Ovary (tissue), 9 donors: ENCODE results near the gene ST8SIA4. TPM values are rescaled to one million over a fixed set of nuclear protein-coding genes. Genes with fewer than 3 reads are reported as not detected.

Experiments used
- DNase-seq, 5 donors: peaks; one replicate each; pipeline ENCODE4 v3.0.0-alpha.2; 2019 to 2020
- H3K27ac ChIP-seq, 2 donors: fragments of 200-600 bp; one replicate each; pipeline versions ENCODE4 v1.5.1 to v1.8.0; 2019 to 2022
- H3K27me3 ChIP-seq: fragments of 200-600 bp; one replicate; pipeline ENCODE4 v1.8.0; 2022
- H3K36me3 ChIP-seq: fragments of 200-600 bp; sonication (generic); one replicate; pipeline ENCODE4 v1.5.1; 2019
- H3K4me1 ChIP-seq: one replicate; pipeline ENCODE4 v1.8.1; 2013; ENCODE audit warnings: mild to moderate bottlenecking, moderate library complexity; ENCODE audit not compliant: insufficient read depth
- H3K4me3 ChIP-seq: fragments of 200-600 bp; sonication (generic); one replicate; pipeline ENCODE4 v1.5.1; 2017
- H3K9me3 ChIP-seq, 2 donors: fragments of 200-600 bp in 1 of 2; sonication (generic) in 1 of 2; one replicate each; pipeline versions ENCODE4 v1.5.1 to v1.8.1; 2013 to 2019; ENCODE audit warnings: mild to moderate bottlenecking in 1 of 2, moderate library complexity in 1 of 2
- CTCF ChIP-seq, 3 donors: fragments of 450-650 bp in 2 of 3; fragments of 200-600 bp in 1 of 3; IDR thresholded peaks; one replicate each; pipeline versions ENCODE4 v1.5.1 to v1.8.0; 2016 to 2022; ENCODE audit warnings: antibody characterized with exemption in 3 of 3, mild to moderate bottlenecking in 1 of 3
- EP300 ChIP-seq: sonication (generic); formaldehyde crosslinking; IDR thresholded peaks from one replicate; pipeline ENCODE4 v1.6.1; 2017; ENCODE audit warnings: antibody characterized with exemption
- POLR2A ChIP-seq: fragments of 450-650 bp; IDR thresholded peaks from one replicate; pipeline ENCODE4 v1.6.1; 2017; ENCODE audit warnings: antibody characterized with exemption, mild to moderate bottlenecking, moderate library complexity
- WGBS, 3 donors: extraction: QIAGEN DNeasy Blood & Tissue Kit in 1 of 3; methylation state at CpG; one replicate each; pipeline versions ENCODE4 v1.1.5 to v1.1.7; 2013 to 2017; 5-methylcytosine and 5-hydroxymethylcytosine counted together
- intact Hi-C, 4 donors: fragments of 100-400 bp; cut with DNase I; formaldehyde crosslinking; loops; one replicate each; pipeline versions ENCODE4 v1.11.0 to v1.15.1; 2022 to 2023
- polyA plus RNA-seq, 2 donors: library from polyadenylated mRNA; stranded (reverse); fragments of 200-250 nt in 1 of 2; fragments of 350-450 nt in 1 of 2; fragmentation: Illumina TruSeq in 1 of 2; extraction: RNeasy Lipid Tissue Mini Kit (QIAGEN cat#74804) in 1 of 2; gene quantifications; one replicate each; pipeline ENCODE4 v1.2.3, GENCODE V29; 2013 to 2014
- total RNA-seq, 7 donors: library from RNA; depleted of rRNA in 2 of 7; stranded (reverse); fragments of >200 nt in 2 of 7; fragmentation: NEBNext Ultra II Directional in 3 of 7; extraction: Animal tissue kit (Norgen Biotek cat#: 25700) in 3 of 7; gene quantifications; one replicate each; pipeline versions ENCODE4 v1.1.0 to v1.2.4, GENCODE V29; 2016 to 2023
- donor health status: DM: no; HTN: no; CAD: no; lungs with moderate emphysema.
- donor health status: DM: no; HTN: no; CAD: no.
- donor health status: Bipolar disorder and iron deficiency.
- donor health status: DM: yes; HTN: yes; CAD: no.
- donor health status: DM: no; HTN: no; CAD: no.
- donor health status: DM: yes; HTN: yes; CAD: no.

Gene ST8SIA4
- total and polyA plus RNA-seq, 9 donors, result 0.61 to 3.5 (median 1.9) TPM

- H3K4me1 ChIP-seq, result no peaks in the 10 kb centered on the region
These were observed 68.6 kb downstream of the ST8SIA4 start for GRCh38 chr5:100834519-100834918.

GRCh38 chr5:100832252-100833230 lies 70.5 kb downstream of the ST8SIA4 start:
- Histone ChIP-seq H3K27ac (no peak overlapping the region), H3K36me3 (no peaks in the 10 kb centered on the region), H3K9me3 (no peaks in the 10 kb centered on the region), H3K4me1 (no peaks in the 10 kb centered on the region), H3K27me3 (no peaks in the 10 kb centered on the region), H3K4me3 (no peak overlapping the region)
- TF ChIP-seq CTCF (IDR thresholded peaks at IDR 0.05) (no peak), EP300 (no peak), POLR2A (no peak)
- no peak for DNase-seq
- intact Hi-C loops, result no loop called here
- 69 to 78% (median 71%) methylated on average over 6 of the region's 6 CpGs for WGBS, 3 donors

More at GRCh38 chr5:100834519-100834918, 68.6 kb downstream of the ST8SIA4 start:
- intact Hi-C loops, result no loop called here
- Histone ChIP-seq H3K36me3 (no peaks in the 10 kb centered on the region), H3K9me3 (no peaks in the 10 kb centered on the region), H3K4me3 (no peak overlapping the region), H3K27ac (no peak overlapping the region), H3K27me3 (no peaks in the 10 kb centered on the region)
- no peak for DNase-seq
- 88 to 94% (median 93%) methylated on average over 2 of the region's 2 CpGs for WGBS, 3 donors
- TF ChIP-seq POLR2A (no peak), CTCF (IDR thresholded peaks at IDR 0.05) (no peak), EP300 (no peak)

GRCh38 chr5:100828898-100829356 lies 74.2 kb downstream of the ST8SIA4 start:
- no peak overlapping the region for H3K4me3 ChIP-seq
- no peaks in the 10 kb centered on the region for H3K4me1 ChIP-seq
- intact Hi-C loops, result no loop called here
- no peaks in the 10 kb centered on the region for H3K27me3 ChIP-seq
- no peaks in the 10 kb centered on the region for H3K36me3 ChIP-seq
- WGBS, 3 donors, result 90 to 91% (median 90%) methylated on average over 9 of the region's 9 CpGs
- H3K9me3 ChIP-seq, result no peaks in the 10 kb centered on the region
- TF ChIP-seq EP300 (no peak), CTCF (IDR thresholded peaks at IDR 0.05) (no peak), POLR2A (no peak)
- no peak for DNase-seq
- no peak overlapping the region for H3K27ac ChIP-seq

- Histone ChIP-seq H3K27me3 (no peaks in the 10 kb centered on the region), H3K4me3 (no peak overlapping the region), H3K9me3 (no peaks in the 10 kb centered on the region), H3K27ac (no peak overlapping the region), H3K36me3 (no peaks in the 10 kb centered on the region), H3K4me1 (no peaks in the 10 kb centered on the region)
- intact Hi-C loops, result no loop called here
- 39 to 45% (median 40%) methylated on average over 7 of the region's 7 CpGs for WGBS, 3 donors
- TF ChIP-seq POLR2A, result no peak
- no peak for TF ChIP-seq EP300
- no peak for TF ChIP-seq CTCF (IDR thresholded peaks at IDR 0.05)
- DNase-seq, result no peak
These were observed 74.8 kb downstream of the ST8SIA4 start for GRCh38 chr5:100828071-100828897.
